H1 (cell line): ENCODE measurements around the gene STK39. TPM values are rescaled to one million over a fixed set of nuclear protein-coding genes. Genes with fewer than 3 reads are reported as not detected.

Source experiments
- CTCF ChIA-PET: fragments of 300-600 bp; sonication (Branson Sonifier 250); formaldehyde crosslinking; loops from one replicate; lab custom pipeline; 2021; ENCODE audit not compliant: partially characterized antibody; lab: Charles Lee
- POLR2A ChIA-PET: fragments of 300-600 bp; sonication (Branson Sonifier 250); formaldehyde crosslinking; loops from one replicate; lab custom pipeline; 2021; ENCODE audit warnings: inconsistent platforms; ENCODE audit not compliant: partially characterized antibody; lab: Charles Lee
- DNase-seq, 2 experiments: peaks; one replicate each; pipeline versions ENCODE4 v3.0.0 to v3.0.0-alpha.2; 2010 to 2022; ENCODE audit warnings: low spot score in 2 of 2, low read depth in 1 of 2, mixed read lengths in 1 of 2
- FAIRE-seq: peaks from 2 replicates; lab custom pipeline; 2011; peaks lifted over from hg19 to GRCh38; lab: Jason Lieb, UNC
- H2AFZ ChIP-seq: 2 replicates; pipeline ENCODE4 v1.8.1; 2012; ENCODE audit warnings: low read length, inconsistent platforms
- H2AK5ac ChIP-seq: 2 replicates; pipeline ENCODE4 v1.6.1; 2013; ENCODE audit warnings: low read depth, low read length
- H2BK120ac ChIP-seq: replicated peaks from 2 replicates; pipeline ENCODE3; 2013; ENCODE audit warnings: low read depth, low read length, inconsistent platforms
- H2BK12ac ChIP-seq: 2 replicates; pipeline ENCODE4 v1.6.1; 2013; ENCODE audit warnings: low read depth, low read length
- H2BK15ac ChIP-seq: 2 replicates; pipeline ENCODE4 v1.6.1; 2013; ENCODE audit warnings: low read length
- H2BK20ac ChIP-seq: 2 replicates; pipeline ENCODE4 v1.6.1; 2013; ENCODE audit warnings: low read length
- H2BK5ac ChIP-seq: 2 replicates; pipeline ENCODE4 v1.6.1; 2013; ENCODE audit warnings: low read depth, low read length
- H3K14ac ChIP-seq: 2 replicates; pipeline ENCODE4 v1.6.1; 2013; ENCODE audit warnings: inconsistent platforms; ENCODE audit not compliant: insufficient read length
- H3K18ac ChIP-seq: 2 replicates; pipeline ENCODE4 v1.6.1; 2013; ENCODE audit warnings: low read length; ENCODE audit errors: extremely low read depth
- H3K23ac ChIP-seq: 2 replicates; pipeline ENCODE4 v1.6.1; 2013; ENCODE audit warnings: inconsistent platforms; ENCODE audit not compliant: insufficient read length
- H3K23me2 ChIP-seq: 2 replicates; pipeline ENCODE4 v1.6.1; 2013; ENCODE audit warnings: low read depth, low read length
- H3K27ac ChIP-seq: 2 replicates; pipeline ENCODE4 v1.6.1; 2011; ENCODE audit warnings: low read depth, low read length, inconsistent platforms
- H3K27me3 ChIP-seq, 4 experiments: replicated peaks in 1 of 4; 1 replicate in 1 of 4; 2 replicates in 3 of 4; pipeline versions ENCODE4 v1.6.1 to v1.8.1; 2011 to 2013; ENCODE audit warnings: low read length in 3 of 4, mild to moderate bottlenecking in 3 of 4, inconsistent platforms in 2 of 4, mixed read lengths in 2 of 4, moderate library complexity in 1 of 4; ENCODE audit not compliant: control insufficient read depth in 3 of 4, insufficient read depth in 3 of 4; ENCODE audit errors: extremely low read depth in 1 of 4
- H3K36me3 ChIP-seq, 4 experiments: 2 replicates each; pipeline versions ENCODE4 v1.6.1 to v1.8.1; 2011 to 2013; ENCODE audit warnings: mild to moderate bottlenecking in 4 of 4, low read length in 3 of 4, moderate library complexity in 2 of 4, control low read depth in 1 of 4, inconsistent platforms in 1 of 4; ENCODE audit not compliant: insufficient read depth in 4 of 4, control insufficient read depth in 2 of 4
- H3K4ac ChIP-seq: replicated peaks from 2 replicates; pipeline ENCODE3; 2013; ENCODE audit warnings: low read length, low read depth, mixed read lengths, inconsistent platforms; ENCODE audit not compliant: insufficient read length
- H3K4me1 ChIP-seq, 4 experiments: replicated peaks in 1 of 4; 1 replicate in 1 of 4; 2 replicates in 3 of 4; pipeline versions ENCODE4 v1.6.1 to v1.8.1; 2011 to 2013; ENCODE audit warnings: low read length in 3 of 4, inconsistent platforms in 2 of 4, mixed read lengths in 1 of 4; ENCODE audit not compliant: insufficient read depth in 4 of 4, control insufficient read depth in 3 of 4
- H3K4me2 ChIP-seq, 2 experiments: 2 replicates each; pipeline versions ENCODE4 v1.6.1 to v1.8.1; 2011 to 2013; ENCODE audit warnings: low read depth in 2 of 2, low read length in 2 of 2, control low read depth in 1 of 2, inconsistent platforms in 1 of 2, mild to moderate bottlenecking in 1 of 2; ENCODE audit not compliant: insufficient read depth in 1 of 2
- H3K4me3 ChIP-seq, 4 experiments: fragments of 200-600, 300-600 bp in 1 of 4; sonication (generic), shearing (Covaris generic), sonication (Bioruptor Twin) in 1 of 4; 2 replicates each; pipeline versions ENCODE4 v1.5.1 to v1.8.1; 2011 to 2016; ENCODE audit warnings: low read length in 4 of 4, low read depth in 3 of 4, control low read depth in 2 of 4, inconsistent platforms in 2 of 4, mild to moderate bottlenecking in 2 of 4, mixed read lengths in 1 of 4, moderate library complexity in 1 of 4; ENCODE audit not compliant: insufficient read depth in 2 of 4; ENCODE audit errors: extremely low read depth in 1 of 4
- H3K56ac ChIP-seq: replicated peaks from 2 replicates; pipeline ENCODE3; 2013; ENCODE audit warnings: low read depth, mild to moderate bottlenecking, mixed read lengths, low read length, inconsistent platforms; ENCODE audit not compliant: insufficient read length
- H3K79me1 ChIP-seq: 2 replicates; pipeline ENCODE4 v1.6.1; 2013; ENCODE audit warnings: low read depth, low read length, control low read depth
- H3K79me2 ChIP-seq, 2 experiments: 2 replicates each; pipeline versions ENCODE4 v1.6.1 to v1.8.1; 2012 to 2013; ENCODE audit warnings: low read length in 2 of 2, mild to moderate bottlenecking in 2 of 2, inconsistent platforms in 1 of 2; ENCODE audit not compliant: insufficient read depth in 2 of 2, control insufficient read depth in 1 of 2
- H3K9ac ChIP-seq, 4 experiments: replicated peaks in 1 of 4; 1 replicate in 1 of 4; 2 replicates in 3 of 4; pipeline versions ENCODE4 v1.6.1 to v1.8.1; 2011 to 2013; ENCODE audit warnings: low read depth in 3 of 4, low read length in 3 of 4, control low read depth in 2 of 4, mild to moderate bottlenecking in 2 of 4, moderate library complexity in 2 of 4, inconsistent platforms in 1 of 4; ENCODE audit errors: extremely low read depth in 1 of 4
- H3K9me3 ChIP-seq, 2 experiments: 2 replicates each; pipeline versions ENCODE4 v1.6.1 to v1.8.1; 2012 to 2013; ENCODE audit warnings: mild to moderate bottlenecking in 2 of 2, moderate library complexity in 2 of 2, control low read depth in 1 of 2, inconsistent platforms in 1 of 2, low read depth in 1 of 2, low read length in 1 of 2, mixed read lengths in 1 of 2; ENCODE audit not compliant: insufficient read depth in 2 of 2
- H4K20me1 ChIP-seq, 2 experiments: replicated peaks in 1 of 2; 2 replicates each; pipeline versions ENCODE3 to v1.8.1; 2011 to 2013; ENCODE audit warnings: inconsistent platforms in 2 of 2, low read length in 2 of 2, mild to moderate bottlenecking in 1 of 2; ENCODE audit not compliant: insufficient read depth in 2 of 2, control insufficient read depth in 1 of 2
- H4K5ac ChIP-seq: 2 replicates; pipeline ENCODE4 v1.6.1; 2013; ENCODE audit warnings: low read length, low read depth, mixed read lengths, inconsistent platforms; ENCODE audit not compliant: insufficient read length
- H4K8ac ChIP-seq: 2 replicates; pipeline ENCODE4 v1.8.0; 2013; ENCODE audit warnings: mild to moderate bottlenecking, moderate library complexity, low read length, inconsistent platforms; ENCODE audit not compliant: insufficient read depth; ENCODE audit errors: extremely low read depth
- H4K91ac ChIP-seq: replicated peaks from 2 replicates; pipeline ENCODE3; 2013; ENCODE audit warnings: low read length, mixed read lengths, inconsistent platforms; ENCODE audit not compliant: insufficient read length
- POLR2AphosphoS5 ChIP-seq: IDR thresholded peaks from 2 replicates; pipeline ENCODE4 v1.6.1; 2011; ENCODE audit warnings: low read depth, low read length
- WGBS, 2 experiments: shearing (Covaris generic) in 1 of 2; methylation state at CpG; one replicate each; pipeline versions ENCODE4 v1.1.6 to v1.1.7; 2013 to 2015; ENCODE audit warnings: low lambda C conversion rate in 2 of 2, mixed read lengths in 2 of 2, inconsistent platforms in 1 of 2, low coverage in 1 of 2, missing lambda C conversion rate in 1 of 2; ENCODE audit not compliant: insufficient replicate concordance in 2 of 2, insufficient coverage in 1 of 2, insufficient read length in 1 of 2; ENCODE audit errors: extremely low coverage in 1 of 2, missing lambda C conversion rate in 1 of 2; 5-methylcytosine and 5-hydroxymethylcytosine counted together
- polyA plus RNA-seq, 7 experiments: library from polyadenylated mRNA; depleted of rRNA in 3 of 7; stranded (reverse) in 5 of 7; unstranded in 2 of 7; fragments of >200 nt in 5 of 7; fragments of 200-250 nt in 2 of 7; gene quantifications; 1 replicate in 5 of 7; 2 replicates in 1 of 7; 4 replicates in 1 of 7; pipeline versions ENCODE4 v1.2.1 to v1.2.3, GENCODE V29; 2011 to 2013; ENCODE audit warnings: missing spikeins in 2 of 7, mixed read lengths in 2 of 7
- total RNA-seq: library from RNA; stranded (reverse); fragmentation: NEBNext Ultra II Directional; extraction: Animal tissue kit (Norgen Biotek cat#: 25700); gene quantifications from 2 replicates; pipeline ENCODE4 v1.2.1, GENCODE V29; 2021

STK39 gene
- total and polyA plus RNA-seq, 2 of the 8 experiments (the other 6 are each of a cell fraction or from before 2014, with no cell fraction given) = 13.7 to 23.8 TPM

DNA sequence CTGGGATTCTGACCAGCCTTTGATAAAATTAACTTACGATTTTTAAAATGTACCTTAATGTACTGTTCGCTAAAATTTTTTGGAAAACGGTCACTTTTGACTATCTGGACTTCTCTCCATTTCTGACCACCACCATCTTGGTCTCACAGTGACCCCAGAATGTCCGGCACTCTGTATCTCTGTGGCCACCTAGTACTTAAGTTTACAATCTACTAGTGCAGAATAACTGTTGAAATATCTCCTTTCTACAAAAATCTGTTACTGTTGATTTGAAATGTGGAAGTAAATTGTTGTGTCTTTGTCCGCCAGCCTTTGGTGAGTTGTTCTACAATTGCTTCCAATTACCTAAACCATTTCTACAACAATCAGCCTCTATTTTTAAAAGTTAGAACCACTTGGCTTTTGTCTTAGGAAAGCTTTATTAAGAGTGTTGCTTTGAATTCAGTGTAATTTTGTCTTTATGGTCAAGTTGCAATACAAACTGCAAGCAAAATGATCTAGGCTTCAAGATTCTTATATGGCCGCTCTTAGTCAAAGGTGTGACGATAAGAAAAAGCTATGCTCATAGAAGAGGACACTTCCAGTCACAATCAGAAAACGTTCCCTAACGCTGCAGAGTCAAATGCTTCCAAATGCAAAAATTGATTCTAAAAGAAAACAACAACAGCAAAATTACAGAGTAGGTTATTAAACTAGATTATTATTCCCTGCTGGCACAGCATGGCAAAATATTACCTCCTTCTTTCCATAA, 283.3 kb downstream of the STK39 start:
- Histone ChIP-seq H3K27me3 (no peaks in the 10 kb centered on the region), H4K8ac (no peak overlapping the region), H3K9me3 (no peaks in the 10 kb centered on the region), H3K4me2 (no peak overlapping the region), H3K4me3 (no peak overlapping the region), H2AK5ac (no peak overlapping the region), H3K36me3 (no peaks in the 10 kb centered on the region), H3K18ac (no peak overlapping the region), H3K9ac (no peak overlapping the region), H3K14ac (no peak overlapping the region), H4K5ac (no peak overlapping the region), H3K56ac (no peak overlapping the region), H3K23ac (no peak overlapping the region), H4K20me1 (peaks cover 0 to 2% of the 10 kb centered on the region in 2 experiments), H3K27ac (no peak overlapping the region), H2BK5ac (no peak overlapping the region), H3K79me1 (no peaks in the 10 kb centered on the region), H2BK15ac (no peak overlapping the region), H3K79me2 (no peaks in the 10 kb centered on the region), H3K4ac (no peak overlapping the region), H2AFZ (no peak overlapping the region), H2BK12ac (no peak overlapping the region), H2BK20ac (no peak overlapping the region), H4K91ac (no peak overlapping the region), H3K4me1 (no peaks in the 10 kb centered on the region; a peak in 2 of 7 replicates), H3K23me2 (no peaks in the 10 kb centered on the region), H2BK120ac (no peak overlapping the region)
- DNase-seq (no peak), FAIRE-seq (no peak)
- 94% methylated on average over 9 of the region's 9 CpGs; no CpG with 5 or more reads in 1 of the 2 experiments for WGBS, 2 experiments
- TF ChIP-seq POLR2AphosphoS5 = no peak
- ChIA-PET POLR2A (no interaction called here), CTCF (interaction anchor here (0.5 to 3.8 kb wide), 9 partner anchors 21 to 1425 kb away, joined by 3 to 59 read pairs (median 3); no protein-coding TSS in a partner anchor)
